T-helper 9 cell (primary cell): ENCODE measurements around the gene SATB2.

ENCODE experiments used
- DNase-seq: peaks from one replicate; pipeline ENCODE4 v3.0.0-alpha.2; 2020

Gene SATB2

DNA sequence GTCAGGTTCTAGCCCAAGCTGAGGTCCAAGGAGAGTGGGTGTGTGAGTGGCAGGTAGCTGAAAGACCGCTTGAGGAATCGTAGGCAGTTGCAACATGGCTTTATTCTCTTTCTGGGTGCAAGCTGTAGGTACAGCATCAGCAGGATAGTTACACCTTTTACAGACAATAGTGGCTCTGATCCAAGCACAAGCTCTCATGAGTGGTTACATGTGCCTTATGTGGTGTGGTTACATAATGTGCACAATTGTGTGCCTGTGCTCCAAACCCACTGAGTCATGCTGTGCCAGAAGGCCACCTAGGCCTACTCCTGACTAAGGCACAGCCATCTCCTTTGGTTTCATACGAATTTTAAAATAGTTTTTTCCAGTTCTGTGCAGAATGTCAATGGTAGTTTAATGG, 227.6 kb downstream of the SATB2 start:
- no peak for DNase-seq

DNA sequence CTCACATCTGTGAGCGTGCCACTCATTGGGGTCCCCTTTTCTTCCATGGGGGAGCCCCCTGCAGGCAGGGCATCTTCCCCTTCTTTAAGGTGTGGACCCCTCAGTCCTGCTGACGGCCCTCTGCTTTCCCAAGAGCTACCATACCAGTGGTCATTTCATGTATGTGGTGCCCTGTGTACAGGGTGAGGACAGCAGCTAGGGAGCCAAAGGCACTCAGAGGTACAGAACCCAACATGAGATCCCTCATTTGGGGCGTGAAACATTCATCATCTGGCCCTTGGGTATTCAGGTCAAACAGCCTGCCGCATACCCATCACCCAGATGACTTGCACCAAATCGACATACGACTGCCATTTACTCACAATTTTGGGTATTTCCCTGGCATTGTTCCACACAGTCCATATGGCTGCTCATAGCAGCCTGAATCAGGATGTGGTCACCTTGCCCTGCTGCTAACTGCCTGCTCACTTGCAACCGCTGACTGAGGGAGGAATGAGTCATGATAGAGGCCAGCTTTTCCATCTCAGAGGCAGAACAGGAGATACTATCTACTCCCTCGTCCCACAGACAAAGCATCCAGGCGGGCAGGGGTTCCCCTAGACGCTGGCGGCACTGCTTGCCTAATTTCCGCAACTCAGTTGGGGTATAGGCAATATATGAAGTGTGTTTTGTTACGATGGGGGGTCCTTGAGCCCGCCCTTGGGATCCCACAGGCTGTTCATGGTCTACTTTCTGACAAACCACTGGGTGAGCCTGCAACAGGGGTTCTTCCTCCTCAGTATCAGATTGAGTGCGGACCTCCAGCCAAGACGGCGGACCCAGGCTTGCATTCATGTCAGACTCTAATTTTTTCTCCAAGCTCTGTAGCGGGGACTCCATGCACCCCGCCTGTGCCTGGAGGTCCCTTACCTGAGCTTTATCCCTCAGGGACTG, 228.6 kb downstream of the SATB2 start:
- DNase-seq = no peak

DNA sequence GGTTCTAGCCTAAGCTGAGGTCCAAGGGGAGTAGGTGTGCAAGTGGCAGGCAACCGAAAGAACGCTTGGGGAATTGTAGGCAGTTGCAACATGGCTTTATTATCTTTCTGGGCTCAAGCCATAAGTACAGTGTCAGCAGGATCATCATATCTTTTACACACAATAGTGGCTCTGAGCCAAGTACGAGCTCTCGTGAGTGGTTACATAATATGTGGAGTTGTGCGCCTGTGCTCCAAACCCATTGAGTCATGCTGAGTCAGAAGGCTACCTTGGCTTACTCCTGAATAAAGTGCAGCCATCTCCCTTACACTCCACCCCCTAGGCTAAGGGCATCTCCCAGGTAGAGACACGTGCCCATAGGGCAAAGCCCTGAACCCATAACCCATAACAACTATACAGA, 233.9 kb downstream of the SATB2 start:
- no peak for DNase-seq

DNA sequence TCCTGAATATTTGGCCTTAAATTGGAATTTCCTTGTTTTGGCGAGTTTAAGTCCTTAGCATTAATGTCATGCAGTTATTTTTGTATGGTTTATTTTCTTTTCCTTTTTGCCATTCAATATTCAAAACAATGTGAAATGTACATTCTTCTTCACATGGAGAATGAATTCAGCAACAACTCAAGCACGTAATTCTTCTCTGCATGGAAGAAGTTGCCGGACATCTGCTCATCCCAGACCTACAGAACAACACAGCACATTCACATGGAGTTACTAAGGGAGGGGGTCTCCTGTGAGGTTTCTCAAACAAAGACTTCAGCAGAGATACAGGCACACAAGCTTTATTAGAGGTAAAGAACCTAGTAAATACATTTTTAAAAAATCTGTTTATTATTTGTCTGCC, 236.8 kb downstream of the SATB2 start:
- DNase-seq = no peak

DNA sequence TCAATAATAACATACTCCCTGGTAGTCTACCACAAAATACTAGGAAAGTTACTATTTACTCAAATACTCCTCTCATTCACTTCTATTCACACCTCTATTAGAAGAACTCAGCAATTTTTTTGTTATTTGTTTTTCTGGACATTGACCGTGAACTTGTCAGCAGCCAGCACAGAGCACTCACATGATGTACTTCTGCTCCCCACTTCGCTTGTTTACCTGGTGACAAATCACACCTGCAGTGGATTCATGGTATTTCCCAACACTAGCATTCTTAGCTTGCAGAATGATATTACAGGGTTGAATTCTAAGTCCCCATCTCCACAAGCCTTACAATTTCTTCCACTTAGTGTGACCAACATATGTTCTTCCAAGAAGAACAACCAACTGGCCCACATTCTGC, 238.2 kb downstream of the SATB2 start:
- no peak for DNase-seq
